Progenitor cell of endocrine pancreas (in vitro differentiated cells): ENCODE results near the gene TTC36. TPM values are rescaled to one million over a fixed set of nuclear protein-coding genes. Genes with fewer than 3 reads are reported as not detected.
"Not testable (repeated sequence)": the region's sequence is repeated elsewhere in the genome, so short reads cannot be mapped to it uniquely, and the experiment has no call there.

Source experiments
- DNase-seq: peaks from one replicate; pipeline ENCODE4 v3.0.0; 2021; ENCODE audit warnings: low spot score; ENCODE audit not compliant: unreplicated experiment
- H3K27ac Mint-ChIP-seq: 2 replicates; pipeline ENCODE4 v1.8.0; 2021; ENCODE audit warnings: mild to moderate bottlenecking, moderate library complexity, mixed read lengths
- H3K27me3 Mint-ChIP-seq: 2 replicates; pipeline ENCODE4 v1.8.0; 2021; ENCODE audit warnings: mixed read lengths
- H3K36me3 Mint-ChIP-seq: 2 replicates; pipeline ENCODE4 v1.8.0; 2022; ENCODE audit warnings: mixed read lengths; ENCODE audit not compliant: insufficient read depth
- H3K4me1 Mint-ChIP-seq: 2 replicates; pipeline ENCODE4 v1.8.0; 2021; ENCODE audit warnings: low read depth, mixed read lengths
- H3K4me3 Mint-ChIP-seq: 2 replicates; pipeline ENCODE4 v1.8.0; 2021; ENCODE audit warnings: low read depth, mild to moderate bottlenecking, moderate library complexity, mixed read lengths
- H3K9me3 Mint-ChIP-seq: 2 replicates; pipeline ENCODE4 v1.8.0; 2021; ENCODE audit warnings: low read depth, mixed read lengths
- total RNA-seq: library from RNA; stranded (reverse); gene quantifications from 2 replicates; pipeline ENCODE4 v1.2.1, GENCODE V29; 2021
- TF ChIP-seq, protein P1 (sequence below): fragments of 200-600 bp; sonication (generic); IDR thresholded peaks from one replicate; pipeline ENCODE4 v1.5.0; 2021; ENCODE audit warnings: antibody characterized with exemption, mild to moderate bottlenecking; ENCODE audit not compliant: unreplicated experiment

Gene TTC36
- total RNA-seq, 1 donor from 2014 or later, result 3.3 TPM

DNA sequence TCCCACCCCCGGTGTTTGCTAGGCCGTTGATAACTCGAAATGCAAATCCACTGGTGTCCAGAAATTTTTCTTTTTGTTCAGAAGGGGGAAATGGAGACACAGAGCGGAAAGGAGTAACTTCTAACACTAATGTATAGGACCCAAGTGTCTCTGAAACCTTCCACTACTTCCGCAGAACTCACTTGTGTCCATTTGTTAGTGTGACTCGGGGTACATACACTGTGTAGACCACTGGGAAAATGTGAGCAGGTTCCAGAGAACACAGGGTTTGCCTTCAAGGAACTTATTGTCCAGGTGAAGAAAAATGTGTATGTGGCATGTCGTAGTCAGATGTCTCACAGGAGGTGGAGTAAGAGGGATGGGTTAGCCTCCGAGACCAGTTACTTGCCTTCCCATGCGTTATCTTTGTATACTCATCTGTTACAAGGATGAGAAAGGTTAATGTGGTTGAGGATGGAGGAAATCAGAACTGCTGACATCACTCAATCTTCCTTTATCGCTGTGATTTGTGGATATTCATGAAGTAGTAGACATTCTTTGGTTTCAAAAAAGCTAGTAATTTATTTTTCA lies 45.8 kb downstream of the TTC36 start:
- DNase-seq, result no peak
- Mint-ChIP-seq H3K36me3 (no peaks in the 10 kb centered on the region), H3K4me1 (peaks cover 27% of the 10 kb centered on the region), H3K4me3 (peak overlapping the region; percentile 81), H3K27ac (peak overlapping the region; percentile 94), H3K27me3 (no peaks in the 10 kb centered on the region), H3K9me3 (no peaks in the 10 kb centered on the region)
- TF ChIP-seq, protein P1, sequence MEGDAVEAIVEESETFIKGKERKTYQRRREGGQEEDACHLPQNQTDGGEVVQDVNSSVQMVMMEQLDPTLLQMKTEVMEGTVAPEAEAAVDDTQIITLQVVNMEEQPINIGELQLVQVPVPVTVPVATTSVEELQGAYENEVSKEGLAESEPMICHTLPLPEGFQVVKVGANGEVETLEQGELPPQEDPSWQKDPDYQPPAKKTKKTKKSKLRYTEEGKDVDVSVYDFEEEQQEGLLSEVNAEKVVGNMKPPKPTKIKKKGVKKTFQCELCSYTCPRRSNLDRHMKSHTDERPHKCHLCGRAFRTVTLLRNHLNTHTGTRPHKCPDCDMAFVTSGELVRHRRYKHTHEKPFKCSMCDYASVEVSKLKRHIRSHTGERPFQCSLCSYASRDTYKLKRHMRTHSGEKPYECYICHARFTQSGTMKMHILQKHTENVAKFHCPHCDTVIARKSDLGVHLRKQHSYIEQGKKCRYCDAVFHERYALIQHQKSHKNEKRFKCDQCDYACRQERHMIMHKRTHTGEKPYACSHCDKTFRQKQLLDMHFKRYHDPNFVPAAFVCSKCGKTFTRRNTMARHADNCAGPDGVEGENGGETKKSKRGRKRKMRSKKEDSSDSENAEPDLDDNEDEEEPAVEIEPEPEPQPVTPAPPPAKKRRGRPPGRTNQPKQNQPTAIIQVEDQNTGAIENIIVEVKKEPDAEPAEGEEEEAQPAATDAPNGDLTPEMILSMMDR, result no peak

DNA sequence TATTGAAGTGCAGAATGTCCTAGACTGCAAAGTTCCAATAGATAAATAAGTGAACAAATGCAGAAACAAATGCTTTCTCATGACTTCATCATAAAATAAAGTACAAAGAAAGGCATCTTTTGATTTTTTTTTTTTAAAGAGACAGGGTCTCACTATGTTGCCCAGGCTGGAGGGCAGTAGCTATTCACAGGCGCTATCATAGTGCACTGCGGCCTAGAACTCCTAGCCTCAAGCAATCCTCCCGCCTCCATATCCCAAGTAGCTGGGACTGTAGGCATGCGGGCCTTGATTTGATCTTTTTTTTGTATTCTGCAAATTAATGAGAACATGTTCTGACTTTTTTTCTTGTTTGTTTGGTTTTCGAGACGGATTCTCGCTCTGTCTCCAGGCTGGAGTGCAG lies 47.4 kb downstream of the TTC36 start:
- TF ChIP-seq, protein P1, result no peak
- Mint-ChIP-seq H3K9me3 (no peaks in the 10 kb centered on the region), H3K4me1 (peaks cover 27% of the 10 kb centered on the region), H3K36me3 (no peaks in the 10 kb centered on the region), H3K27me3 (no peaks in the 10 kb centered on the region), H3K4me3 (peak overlapping the region; percentile 51), H3K27ac (no peak overlapping the region)
- no peak for DNase-seq

DNA sequence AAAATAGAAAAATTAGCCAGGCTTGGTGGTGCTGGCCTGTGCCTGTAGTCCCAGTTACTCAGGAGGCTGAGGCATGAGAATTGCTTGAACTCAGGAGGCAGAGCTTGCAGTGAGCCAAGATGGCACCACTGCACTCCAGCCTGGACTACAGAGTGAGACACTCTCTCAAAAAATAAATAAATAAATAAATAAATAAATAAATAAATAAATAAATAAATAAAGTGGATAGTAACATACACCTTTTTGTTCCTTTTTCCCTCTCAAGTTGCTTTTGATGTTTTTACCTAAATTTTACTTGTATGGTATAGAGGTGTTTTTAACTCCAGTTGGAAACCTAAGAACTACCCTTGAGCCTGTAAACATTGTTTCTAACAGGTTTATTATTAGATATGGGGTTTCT lies 50.7 kb downstream of the TTC36 start:
- not testable (repeated sequence) for H3K36me3 Mint-ChIP-seq, DNase-seq, H3K9me3 Mint-ChIP-seq, H3K4me3 Mint-ChIP-seq, H3K27me3 Mint-ChIP-seq
- H3K4me1 Mint-ChIP-seq, result peaks cover 25% of the 10 kb centered on the region
- peak overlapping the region; percentile 13 for H3K27ac Mint-ChIP-seq

Other genes starting within 250 kb of the TTC36 start
- not detected in 2 replicates for gene CD3E, start 222.7 kb upstream of the TTC36 start, total RNA-seq
- gene CD3D, start 184.8 kb upstream of the TTC36 start, total RNA-seq, result not detected in 2 replicates
- not detected in 2 replicates for gene CD3G, start 183.1 kb upstream of the TTC36 start, total RNA-seq
- gene UBE4A, start 167.9 kb upstream of the TTC36 start, total RNA-seq, result 49.2 and 49.8 TPM in 2 replicates
- gene ATP5MG, start 125.9 kb upstream of the TTC36 start, total RNA-seq, result 189 and 192 TPM in 2 replicates
- 89.1 and 94.6 TPM in 2 replicates for gene KMT2A, start 91.0 kb upstream of the TTC36 start, total RNA-seq
- gene TMEM25, start 3.7 kb downstream of the TTC36 start, total RNA-seq, result 53.5 and 59.5 TPM in 2 replicates
- gene IFT46, start 38.5 kb downstream of the TTC36 start, total RNA-seq, result 23.5 and 23.7 TPM in 2 replicates
- gene ARCN1, start 44.9 kb downstream of the TTC36 start, total RNA-seq, result 112 TPM in 2 replicates
- gene PHLDB1, start 80.1 kb downstream of the TTC36 start, total RNA-seq, result 106 and 110 TPM in 2 replicates
- not detected in 2 replicates for gene TREH, start 152.2 kb downstream of the TTC36 start, total RNA-seq